ENCODE data around the gene RAD51B.
"Not testable (repeated sequence)": the region's sequence is repeated elsewhere in the genome, so short reads cannot be mapped to it uniquely, and the experiment has no call there.

The RAD51B gene

GRCh38 chr14:68113343-68113930 is 293.9 kb downstream of the RAD51B start:
- no peak for DNase-seq
- intact Hi-C loops (cut with DNase I): no loop called here

- intact Hi-C loops (cut with DNase I); DNase-seq: not testable (repeated sequence)
Measured at GRCh38 chr14:68115952-68116351, 296.4 kb downstream of the RAD51B start.

- intact Hi-C loops (cut with DNase I): no loop called here
- no peak for DNase-seq
Measured at GRCh38 chr14:68122651-68123050, 303.1 kb downstream of the RAD51B start.

GRCh38 chr14:68124050-68124449 is 304.5 kb downstream of the RAD51B start:
- no peak for DNase-seq
- intact Hi-C loops (cut with DNase I): no loop called here

GRCh38 chr14:68124979-68125731 is 305.6 kb downstream of the RAD51B start:
- no peak for DNase-seq
- intact Hi-C loops (cut with DNase I): no loop called here

- intact Hi-C loops (cut with DNase I): no loop called here
- DNase-seq: no peak
Measured at GRCh38 chr14:68127166-68127565, 307.6 kb downstream of the RAD51B start.

GRCh38 chr14:68131907-68132306 is 312.3 kb downstream of the RAD51B start:
- no peak for DNase-seq
- intact Hi-C loops (cut with DNase I): no loop called here

- intact Hi-C loops (cut with DNase I): no loop called here
- DNase-seq: no peak
Measured at GRCh38 chr14:68132563-68133121, 313.1 kb downstream of the RAD51B start.

- intact Hi-C loops (cut with DNase I): no loop called here
- DNase-seq: no peak
Measured at GRCh38 chr14:68133856-68134255, 314.3 kb downstream of the RAD51B start.

- no peak for DNase-seq
- intact Hi-C loops (cut with DNase I): no loop called here
Measured at GRCh38 chr14:68135028-68135427, 315.4 kb downstream of the RAD51B start.

- intact Hi-C loops (cut with DNase I): no loop called here
- DNase-seq: no peak
Measured at GRCh38 chr14:68135566-68135965, 316.0 kb downstream of the RAD51B start.

- peak in 36 of 42 donors; percentile 1 to 81 (median 40) for DNase-seq
- intact Hi-C loops (cut with DNase I): no loop called here
Measured at GRCh38 chr14:68137704-68138619, 318.4 kb downstream of the RAD51B start.

- intact Hi-C loops (cut with DNase I): no loop called here
Measured at GRCh38 chr14:68139431-68140075, 320.0 kb downstream of the RAD51B start.

GRCh38 chr14:68140076-68140741 is 320.6 kb downstream of the RAD51B start:
- intact Hi-C loops (cut with DNase I): no loop called here
- no peak for DNase-seq

More at GRCh38 chr14:68139431-68140075, 320.0 kb downstream of the RAD51B start:
- DNase-seq: no peak

GRCh38 chr14:68140806-68141205 is 321.2 kb downstream of the RAD51B start:
- intact Hi-C loops (cut with DNase I): no loop called here
- DNase-seq: no peak

GRCh38 chr14:68141281-68142088 is 321.9 kb downstream of the RAD51B start:
- intact Hi-C loops (cut with DNase I): no loop called here
- no peak for DNase-seq

- DNase-seq: peak in 31 of 42 donors; percentile 6 to 55 (median 23)
- intact Hi-C loops (cut with DNase I): no loop called here
Measured at GRCh38 chr14:68143341-68143841, 323.8 kb downstream of the RAD51B start.
